ENCODE measurements around the gene CDK5. TPM values are rescaled to one million over a fixed set of nuclear protein-coding genes. Genes with fewer than 3 reads are reported as not detected.

Gene CDK5
- total and polyA plus RNA-seq, 10 of the 15 experiments (the other 5 are each of a cell fraction or from before 2014, with no cell fraction given): 1.5 to 33.4 (median 21.6) TPM

- FAIRE-seq (no peak), ATAC-seq (no peak), DNase-seq (ENCODE audit: low read depth, low spot score) (no peak)
- Histone ChIP-seq H2AFZ (ENCODE audit: control insufficient read depth, low read depth, low read length) (no peak overlapping the region), H3K4me2 (ENCODE audit: control insufficient read depth, insufficient read depth) (no peak overlapping the region), H3K27me3 (replicated peaks in 1 of 2; ENCODE audit: control insufficient read depth in 2 of 2, insufficient read depth in 2 of 2, low read length in 1 of 2) (no peaks in the 10 kb centered on the region), H3K9me3 (replicated peaks; ENCODE audit: control insufficient read depth, insufficient read depth, low read length) (no peaks in the 10 kb centered on the region), H3K9ac (ENCODE audit: control insufficient read depth, insufficient read depth, low read length) (no peak overlapping the region), H3K36me3 (ENCODE audit: control insufficient read depth in 2 of 2, insufficient read depth in 2 of 2, low read length in 1 of 2) (no peaks in the 10 kb centered on the region), H3K4me3 (no peak overlapping the region), H3K27ac (ENCODE audit: control insufficient read depth, insufficient read depth) (no peak overlapping the region), H4K20me1 (ENCODE audit: control insufficient read depth, insufficient read depth) (no peaks in the 10 kb centered on the region), H3K4me1 (ENCODE audit: control insufficient read depth, insufficient read depth, low read length) (no peaks in the 10 kb centered on the region), H3K79me2 (ENCODE audit: control insufficient read depth, insufficient read depth, low read length) (no peaks in the 10 kb centered on the region)
- no TSS peak for BruUV-seq (replicated peaks)
- ChIA-PET POLR2A (no interaction called here), SMC1A (ENCODE audit: uncharacterized antibody, unreplicated experiment) (no interaction called here), CTCF (interaction anchor here (1.5 kb wide), 1 partner anchor 12 kb away, joined by 4 read pairs; no protein-coding TSS in a partner anchor), RAD21 (ENCODE audit: unreplicated experiment) (no interaction called here)
- in situ Hi-C loops (cut with MboI) (no loop called here), intact Hi-C loops (cut with micrococcal nuclease; ENCODE audit: unreplicated experiment) (no loop called here)
- no peak for TF ChIP-seq SMC3 (IDR thresholded peaks at IDR 0.05; ENCODE audit: borderline replicate concordance, low read length)
- no peak for TF ChIP-seq POU2F2 (IDR thresholded peaks at IDR 0.05; ENCODE audit: borderline replicate concordance, low read depth, low read length)
- TF ChIP-seq NBN (IDR thresholded peaks at IDR 0.05): no peak
- TF ChIP-seq NFYB (IDR thresholded peaks at IDR 0.05; ENCODE audit: insufficient read depth, low read depth, low read length): no peak
- no peak for TF ChIP-seq CBX5 (IDR thresholded peaks at IDR 0.05; ENCODE audit: low read depth)
- no peak for TF ChIP-seq TAF1 (IDR thresholded peaks at IDR 0.05; ENCODE audit: borderline replicate concordance, low read depth, low read length)
- TF ChIP-seq ZNF622 (IDR thresholded peaks at IDR 0.05): no peak
- no peak for TF ChIP-seq EGR1 (IDR thresholded peaks at IDR 0.05; ENCODE audit: borderline replicate concordance in 1 of 2, low read depth in 2 of 2, low read length in 2 of 2)
- no peak for TF ChIP-seq MXI1 (IDR thresholded peaks at IDR 0.05; ENCODE audit: low read depth, low read length)
- no peak for TF ChIP-seq MYB (IDR thresholded peaks at IDR 0.05; ENCODE audit: borderline replicate concordance, low read depth, low read length)
- TF ChIP-seq, protein P1, sequence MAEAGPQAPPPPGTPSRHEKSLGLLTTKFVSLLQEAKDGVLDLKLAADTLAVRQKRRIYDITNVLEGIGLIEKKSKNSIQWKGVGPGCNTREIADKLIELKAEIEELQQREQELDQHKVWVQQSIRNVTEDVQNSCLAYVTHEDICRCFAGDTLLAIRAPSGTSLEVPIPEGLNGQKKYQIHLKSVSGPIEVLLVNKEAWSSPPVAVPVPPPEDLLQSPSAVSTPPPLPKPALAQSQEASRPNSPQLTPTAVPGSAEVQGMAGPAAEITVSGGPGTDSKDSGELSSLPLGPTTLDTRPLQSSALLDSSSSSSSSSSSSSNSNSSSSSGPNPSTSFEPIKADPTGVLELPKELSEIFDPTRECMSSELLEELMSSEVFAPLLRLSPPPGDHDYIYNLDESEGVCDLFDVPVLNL (IDR thresholded peaks at IDR 0.05; ENCODE audit: low read depth, low read length): no peak
- TF ChIP-seq, protein P2, sequence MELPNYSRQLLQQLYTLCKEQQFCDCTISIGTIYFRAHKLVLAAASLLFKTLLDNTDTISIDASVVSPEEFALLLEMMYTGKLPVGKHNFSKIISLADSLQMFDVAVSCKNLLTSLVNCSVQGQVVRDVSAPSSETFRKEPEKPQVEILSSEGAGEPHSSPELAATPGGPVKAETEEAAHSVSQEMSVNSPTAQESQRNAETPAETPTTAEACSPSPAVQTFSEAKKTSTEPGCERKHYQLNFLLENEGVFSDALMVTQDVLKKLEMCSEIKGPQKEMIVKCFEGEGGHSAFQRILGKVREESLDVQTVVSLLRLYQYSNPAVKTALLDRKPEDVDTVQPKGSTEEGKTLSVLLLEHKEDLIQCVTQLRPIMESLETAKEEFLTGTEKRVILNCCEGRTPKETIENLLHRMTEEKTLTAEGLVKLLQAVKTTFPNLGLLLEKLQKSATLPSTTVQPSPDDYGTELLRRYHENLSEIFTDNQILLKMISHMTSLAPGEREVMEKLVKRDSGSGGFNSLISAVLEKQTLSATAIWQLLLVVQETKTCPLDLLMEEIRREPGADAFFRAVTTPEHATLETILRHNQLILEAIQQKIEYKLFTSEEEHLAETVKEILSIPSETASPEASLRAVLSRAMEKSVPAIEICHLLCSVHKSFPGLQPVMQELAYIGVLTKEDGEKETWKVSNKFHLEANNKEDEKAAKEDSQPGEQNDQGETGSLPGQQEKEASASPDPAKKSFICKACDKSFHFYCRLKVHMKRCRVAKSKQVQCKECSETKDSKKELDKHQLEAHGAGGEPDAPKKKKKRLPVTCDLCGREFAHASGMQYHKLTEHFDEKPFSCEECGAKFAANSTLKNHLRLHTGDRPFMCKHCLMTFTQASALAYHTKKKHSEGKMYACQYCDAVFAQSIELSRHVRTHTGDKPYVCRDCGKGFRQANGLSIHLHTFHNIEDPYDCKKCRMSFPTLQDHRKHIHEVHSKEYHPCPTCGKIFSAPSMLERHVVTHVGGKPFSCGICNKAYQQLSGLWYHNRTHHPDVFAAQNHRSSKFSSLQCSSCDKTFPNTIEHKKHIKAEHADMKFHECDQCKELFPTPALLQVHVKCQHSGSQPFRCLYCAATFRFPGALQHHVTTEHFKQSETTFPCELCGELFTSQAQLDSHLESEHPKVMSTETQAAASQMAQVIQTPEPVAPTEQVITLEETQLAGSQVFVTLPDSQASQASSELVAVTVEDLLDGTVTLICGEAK (IDR thresholded peaks at IDR 0.05; ENCODE audit: borderline replicate concordance): no peak
- TF ChIP-seq FOXM1 (IDR thresholded peaks at IDR 0.05; ENCODE audit: low read depth, low read length): no peak
- no peak for TF ChIP-seq FOS (IDR thresholded peaks at IDR 0.05; ENCODE audit: borderline replicate concordance, extremely low read depth, insufficient read length)
- 81% methylated on average over 30 of the region's 30 CpGs for WGBS (ENCODE audit: insufficient coverage, insufficient replicate concordance, low lambda C conversion rate, missing lambda C conversion rate)
These were observed 16.9 kb downstream of the CDK5 start for GRCh38 chr7:151040616-151041375.
